ENCODE measurements around the gene HEPN1. TPM values are rescaled to one million over a fixed set of nuclear protein-coding genes. Genes with fewer than 3 reads are reported as not detected.

Gene HEPN1
- total RNA-seq, 1 experiment from 2014 or later: not detected

DNA sequence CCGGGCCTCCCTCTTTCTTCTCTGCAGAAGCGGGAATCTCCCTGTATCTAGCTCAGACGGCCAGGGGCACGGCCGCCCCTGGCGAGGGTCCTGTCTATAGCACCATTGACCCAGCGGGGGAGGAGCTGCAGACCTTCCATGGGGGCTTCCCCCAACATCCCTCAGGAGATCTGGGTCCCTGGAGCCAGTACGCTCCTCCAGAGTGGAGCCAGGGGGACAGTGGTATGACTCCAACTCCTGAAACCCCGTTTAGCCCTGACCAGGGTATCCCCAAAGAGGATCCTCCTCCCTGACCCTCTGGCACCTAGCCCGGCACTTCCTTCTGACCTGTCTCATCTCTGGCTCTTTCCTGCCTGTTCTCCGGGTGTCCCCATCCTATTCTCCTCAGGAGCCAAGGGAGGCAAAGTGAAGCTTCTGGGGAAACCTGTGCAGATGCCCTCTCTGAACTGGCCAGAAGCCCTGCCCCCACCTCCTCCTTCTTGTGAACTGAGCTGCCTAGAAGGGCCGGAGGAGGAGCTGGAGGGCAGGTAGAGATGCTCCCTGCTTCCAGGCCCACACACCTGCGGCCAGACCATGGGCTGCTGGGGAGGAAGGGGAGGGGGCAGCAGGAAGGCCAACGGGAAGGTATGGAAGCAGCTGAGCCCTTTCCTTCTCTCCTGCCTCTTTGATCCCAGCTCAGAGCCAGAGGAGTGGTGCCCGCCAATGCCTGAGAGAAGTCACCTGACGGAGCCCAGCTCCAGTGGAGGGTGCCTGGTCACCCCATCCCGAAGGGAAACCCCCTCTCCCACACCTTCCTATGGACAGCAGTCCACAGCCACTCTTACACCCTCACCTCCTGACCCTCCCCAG lies 40.9 kb upstream of the HEPN1 start:
- Mint-ChIP-seq H3K4me3 (ENCODE audit: low read depth, unreplicated experiment) (peak overlapping the region; percentile 67), H3K36me3 (ENCODE audit: insufficient read depth, unreplicated experiment) (peaks cover 17% of the 10 kb centered on the region), H3K9me3 (ENCODE audit: low read depth, unreplicated experiment) (no peaks in the 10 kb centered on the region), H3K27me3 (ENCODE audit: unreplicated experiment) (peaks cover 77% of the 10 kb centered on the region), H3K27ac (ENCODE audit: unreplicated experiment) (no peak overlapping the region), H3K4me1 (ENCODE audit: low read depth, unreplicated experiment) (no peaks in the 10 kb centered on the region)
- BruUV-seq (replicated peaks): no TSS peak
- CTCF ChIA-PET: no interaction called here
- TF ChIP-seq, protein P1, sequence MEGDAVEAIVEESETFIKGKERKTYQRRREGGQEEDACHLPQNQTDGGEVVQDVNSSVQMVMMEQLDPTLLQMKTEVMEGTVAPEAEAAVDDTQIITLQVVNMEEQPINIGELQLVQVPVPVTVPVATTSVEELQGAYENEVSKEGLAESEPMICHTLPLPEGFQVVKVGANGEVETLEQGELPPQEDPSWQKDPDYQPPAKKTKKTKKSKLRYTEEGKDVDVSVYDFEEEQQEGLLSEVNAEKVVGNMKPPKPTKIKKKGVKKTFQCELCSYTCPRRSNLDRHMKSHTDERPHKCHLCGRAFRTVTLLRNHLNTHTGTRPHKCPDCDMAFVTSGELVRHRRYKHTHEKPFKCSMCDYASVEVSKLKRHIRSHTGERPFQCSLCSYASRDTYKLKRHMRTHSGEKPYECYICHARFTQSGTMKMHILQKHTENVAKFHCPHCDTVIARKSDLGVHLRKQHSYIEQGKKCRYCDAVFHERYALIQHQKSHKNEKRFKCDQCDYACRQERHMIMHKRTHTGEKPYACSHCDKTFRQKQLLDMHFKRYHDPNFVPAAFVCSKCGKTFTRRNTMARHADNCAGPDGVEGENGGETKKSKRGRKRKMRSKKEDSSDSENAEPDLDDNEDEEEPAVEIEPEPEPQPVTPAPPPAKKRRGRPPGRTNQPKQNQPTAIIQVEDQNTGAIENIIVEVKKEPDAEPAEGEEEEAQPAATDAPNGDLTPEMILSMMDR (IDR thresholded peaks at IDR 0.05; ENCODE audit: unreplicated experiment): no peak
- intact Hi-C loops (cut with micrococcal nuclease; ENCODE audit: unreplicated experiment): no loop called here
- no peak for DNase-seq

GRCh38 chr11:124878759-124879492 lies 40.1 kb upstream of the HEPN1 start:
- peaks cover 77% of the 10 kb centered on the region for H3K27me3 Mint-ChIP-seq (ENCODE audit: unreplicated experiment)
- no TSS peak for BruUV-seq (replicated peaks)
- CTCF ChIA-PET: no interaction called here

DNA sequence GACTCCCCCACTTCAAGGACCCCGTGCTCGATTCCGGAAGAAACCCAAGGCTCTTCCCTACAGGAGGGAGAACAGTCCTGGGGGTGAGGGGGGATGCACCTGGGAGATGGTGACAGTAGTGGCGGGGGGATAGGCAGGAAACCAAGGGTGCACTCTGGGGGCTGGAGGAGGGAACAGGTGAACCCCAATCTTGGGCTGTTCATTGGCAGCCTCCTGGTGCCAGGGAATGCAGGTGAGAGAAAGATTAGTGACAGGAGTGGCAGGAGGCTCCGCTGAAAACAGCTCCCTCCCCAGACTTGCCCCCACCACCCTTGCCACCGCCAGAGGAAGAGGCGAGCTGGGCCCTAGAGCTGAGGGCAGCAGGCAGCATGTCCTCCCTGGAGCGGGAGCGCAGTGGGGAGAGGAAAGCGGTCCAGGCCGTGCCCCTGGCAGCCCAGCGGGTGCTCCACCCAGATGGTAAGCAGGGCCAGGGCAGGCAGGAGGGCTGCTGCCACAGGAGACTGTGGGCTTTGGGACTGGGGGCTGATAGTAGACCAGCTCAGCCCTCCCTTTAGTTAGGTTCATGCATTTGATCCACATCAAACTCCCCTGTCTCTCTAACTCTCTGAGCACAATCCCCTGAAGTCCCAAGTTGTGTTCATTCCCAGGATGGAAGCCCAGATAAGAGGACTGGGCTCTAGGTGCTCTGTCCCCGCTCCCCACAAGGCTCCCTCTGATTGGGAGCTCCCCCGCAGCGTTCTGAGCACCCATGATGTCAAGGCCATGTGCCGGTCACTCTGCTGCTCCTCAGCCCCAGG lies 39.4 kb upstream of the HEPN1 start:
- peaks cover 15% of the 10 kb centered on the region for H3K36me3 Mint-ChIP-seq (ENCODE audit: insufficient read depth, unreplicated experiment)
- no peaks in the 10 kb centered on the region for H3K4me1 Mint-ChIP-seq (ENCODE audit: low read depth, unreplicated experiment)
- H3K4me3 Mint-ChIP-seq (ENCODE audit: low read depth, unreplicated experiment): no peak overlapping the region
- BruUV-seq (replicated peaks): no TSS peak
- no peak for DNase-seq
- peaks cover 77% of the 10 kb centered on the region for H3K27me3 Mint-ChIP-seq (ENCODE audit: unreplicated experiment)
- TF ChIP-seq, protein P1 (IDR thresholded peaks at IDR 0.05; ENCODE audit: unreplicated experiment): no peak
- H3K9me3 Mint-ChIP-seq (ENCODE audit: low read depth, unreplicated experiment): no peaks in the 10 kb centered on the region
- H3K27ac Mint-ChIP-seq (ENCODE audit: unreplicated experiment): no peak overlapping the region
- intact Hi-C loops (cut with micrococcal nuclease; ENCODE audit: unreplicated experiment): no loop called here
- CTCF ChIA-PET: no interaction called here

More at GRCh38 chr11:124878759-124879492, 40.1 kb upstream of the HEPN1 start:
- Mint-ChIP-seq H3K4me3 (ENCODE audit: low read depth, unreplicated experiment) (no peak overlapping the region), H3K36me3 (ENCODE audit: insufficient read depth, unreplicated experiment) (peaks cover 17% of the 10 kb centered on the region), H3K4me1 (ENCODE audit: low read depth, unreplicated experiment) (no peaks in the 10 kb centered on the region), H3K27ac (ENCODE audit: unreplicated experiment) (no peak overlapping the region), H3K9me3 (ENCODE audit: low read depth, unreplicated experiment) (no peaks in the 10 kb centered on the region)
- intact Hi-C loops (cut with micrococcal nuclease; ENCODE audit: unreplicated experiment): no loop called here
- DNase-seq: no peak
- TF ChIP-seq, protein P1 (IDR thresholded peaks at IDR 0.05; ENCODE audit: unreplicated experiment): no peak

DNA sequence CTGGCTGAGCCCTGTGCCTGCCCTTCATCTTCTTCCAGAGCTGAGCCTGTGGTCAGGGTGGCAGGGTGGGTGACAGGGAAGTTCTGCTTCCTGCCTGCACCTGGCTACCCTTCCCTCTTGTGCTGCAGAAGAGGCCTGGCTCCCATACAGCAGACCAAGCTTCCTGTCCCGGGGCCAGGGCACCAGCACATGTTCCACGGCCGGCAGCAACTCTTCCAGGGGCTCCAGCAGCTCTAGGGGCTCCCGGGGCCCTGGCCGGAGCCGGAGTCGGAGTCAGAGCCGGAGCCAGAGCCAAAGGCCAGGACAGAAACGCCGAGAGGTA lies 38.8 kb upstream of the HEPN1 start:
- intact Hi-C loops (cut with micrococcal nuclease; ENCODE audit: unreplicated experiment): no loop called here
- Mint-ChIP-seq H3K36me3 (ENCODE audit: insufficient read depth, unreplicated experiment) (peaks cover 13% of the 10 kb centered on the region), H3K9me3 (ENCODE audit: low read depth, unreplicated experiment) (no peaks in the 10 kb centered on the region), H3K4me1 (ENCODE audit: low read depth, unreplicated experiment) (no peaks in the 10 kb centered on the region), H3K27me3 (ENCODE audit: unreplicated experiment) (peaks cover 77% of the 10 kb centered on the region), H3K27ac (ENCODE audit: unreplicated experiment) (no peak overlapping the region), H3K4me3 (ENCODE audit: low read depth, unreplicated experiment) (no peak overlapping the region)
- CTCF ChIA-PET: no interaction called here
- BruUV-seq (replicated peaks): no TSS peak
- TF ChIP-seq, protein P1 (IDR thresholded peaks at IDR 0.05; ENCODE audit: unreplicated experiment): no peak
- no peak for DNase-seq
